HG03196 (cell line): ENCODE results near the gene SLC9A9.

Source experiments
- ATAC-seq: cut with Tn5 transposase; IDR thresholded peaks from one replicate; pipeline ENCODE4 v1.9.1; 2021; ENCODE audit not compliant: unreplicated experiment

Gene SLC9A9

GRCh38 chr3:143605233-143605950 is 242.9 kb downstream of the SLC9A9 start:
- ATAC-seq = no peak

GRCh38 chr3:143604402-143605185 is 243.7 kb downstream of the SLC9A9 start:
- peak; percentile 82 for ATAC-seq

GRCh38 chr3:143603774-143604173 is 244.5 kb downstream of the SLC9A9 start:
- ATAC-seq = no peak

GRCh38 chr3:143601723-143602484 is 246.4 kb downstream of the SLC9A9 start:
- ATAC-seq = no peak

- no peak for ATAC-seq
Observed at GRCh38 chr3:143600756-143601718, 247.2 kb downstream of the SLC9A9 start.

GRCh38 chr3:143597774-143598652 is 250.3 kb downstream of the SLC9A9 start:
- no peak for ATAC-seq

GRCh38 chr3:143596957-143597642 is 251.2 kb downstream of the SLC9A9 start:
- no peak for ATAC-seq

- ATAC-seq = peak; percentile 94
Observed at GRCh38 chr3:143595456-143596077, 252.7 kb downstream of the SLC9A9 start.

- no peak for ATAC-seq
Observed at GRCh38 chr3:143594206-143594605, 254.1 kb downstream of the SLC9A9 start.

- ATAC-seq = no peak
Observed at GRCh38 chr3:143590660-143591059, 257.6 kb downstream of the SLC9A9 start.

GRCh38 chr3:143586576-143586975 is 261.7 kb downstream of the SLC9A9 start:
- no peak for ATAC-seq

- ATAC-seq = no peak
Observed at GRCh38 chr3:143585720-143586456, 262.4 kb downstream of the SLC9A9 start.

GRCh38 chr3:143584474-143584873 is 263.8 kb downstream of the SLC9A9 start:
- no peak for ATAC-seq

- no peak for ATAC-seq
Observed at GRCh38 chr3:143581972-143582722, 266.1 kb downstream of the SLC9A9 start.

- no peak for ATAC-seq
Observed at GRCh38 chr3:143578810-143579435, 269.3 kb downstream of the SLC9A9 start.

GRCh38 chr3:143576568-143577270 is 271.5 kb downstream of the SLC9A9 start:
- no peak for ATAC-seq
